ENCODE data around the gene NXPH1.

GRCh38 chr7:8442814-8443304 lies 9.4 kb downstream of the NXPH1 start:
- TF ChIP-seq, protein P1, sequence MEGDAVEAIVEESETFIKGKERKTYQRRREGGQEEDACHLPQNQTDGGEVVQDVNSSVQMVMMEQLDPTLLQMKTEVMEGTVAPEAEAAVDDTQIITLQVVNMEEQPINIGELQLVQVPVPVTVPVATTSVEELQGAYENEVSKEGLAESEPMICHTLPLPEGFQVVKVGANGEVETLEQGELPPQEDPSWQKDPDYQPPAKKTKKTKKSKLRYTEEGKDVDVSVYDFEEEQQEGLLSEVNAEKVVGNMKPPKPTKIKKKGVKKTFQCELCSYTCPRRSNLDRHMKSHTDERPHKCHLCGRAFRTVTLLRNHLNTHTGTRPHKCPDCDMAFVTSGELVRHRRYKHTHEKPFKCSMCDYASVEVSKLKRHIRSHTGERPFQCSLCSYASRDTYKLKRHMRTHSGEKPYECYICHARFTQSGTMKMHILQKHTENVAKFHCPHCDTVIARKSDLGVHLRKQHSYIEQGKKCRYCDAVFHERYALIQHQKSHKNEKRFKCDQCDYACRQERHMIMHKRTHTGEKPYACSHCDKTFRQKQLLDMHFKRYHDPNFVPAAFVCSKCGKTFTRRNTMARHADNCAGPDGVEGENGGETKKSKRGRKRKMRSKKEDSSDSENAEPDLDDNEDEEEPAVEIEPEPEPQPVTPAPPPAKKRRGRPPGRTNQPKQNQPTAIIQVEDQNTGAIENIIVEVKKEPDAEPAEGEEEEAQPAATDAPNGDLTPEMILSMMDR (IDR thresholded peaks at IDR 0.05; ENCODE audit: poor library complexity, severe bottlenecking) = no peak
- no peak for TF ChIP-seq TAF1 (IDR thresholded peaks at IDR 0.05; ENCODE audit: low read depth)

Data from neural cell (in vitro differentiated cells).